GM21447 (cell line): ENCODE data around the gene MICB.
"Not testable (repeated sequence)": the region's sequence is repeated elsewhere in the genome, so short reads cannot be mapped to it uniquely, and the experiment has no call there.

Experiments
- ATAC-seq: cut with Tn5 transposase; IDR thresholded peaks from one replicate; pipeline ENCODE4 v1.9.1; 2021; ENCODE audit not compliant: unreplicated experiment

The MICB gene

GRCh38 chr6:31497531-31498476, at the start of gene MICB:
TSS of gene MICB (plus strand) at chr6:31498145. CDS start at chr6:31498194, 49 bp downstream.
- peak; percentile 48 for ATAC-seq

GRCh38 chr6:31450751-31451150, 47.2 kb upstream of the MICB start:
- no peak for ATAC-seq

- no peak for ATAC-seq
These were observed 45.1 kb upstream of the MICB start for GRCh38 chr6:31452859-31453258.

GRCh38 chr6:31453259-31453658, 44.7 kb upstream of the MICB start:
- ATAC-seq: no peak

- ATAC-seq: not testable (repeated sequence)
These were observed 38.1 kb upstream of the MICB start for GRCh38 chr6:31459864-31460263.

GRCh38 chr6:31460361-31461025, 37.5 kb upstream of the MICB start:
- ATAC-seq: no peak

GRCh38 chr6:31462026-31462963, 35.6 kb upstream of the MICB start:
- no peak for ATAC-seq

- peak; percentile 90 for ATAC-seq
These were observed 34.7 kb upstream of the MICB start for GRCh38 chr6:31462964-31463870.

- no peak for ATAC-seq
These were observed 33.4 kb upstream of the MICB start for GRCh38 chr6:31464252-31465184.

- no peak for ATAC-seq
These were observed 32.8 kb upstream of the MICB start for GRCh38 chr6:31465185-31465536.

GRCh38 chr6:31465718-31466117, 32.2 kb upstream of the MICB start:
- ATAC-seq: no peak

- no peak for ATAC-seq
These were observed 31.5 kb upstream of the MICB start for GRCh38 chr6:31466466-31466865.

GRCh38 chr6:31467151-31467550, 30.8 kb upstream of the MICB start:
- ATAC-seq: no peak

- no peak for ATAC-seq
These were observed 29.6 kb upstream of the MICB start for GRCh38 chr6:31468311-31468710.

- no peak for ATAC-seq
These were observed 27.1 kb upstream of the MICB start for GRCh38 chr6:31470801-31471200.

GRCh38 chr6:31471711-31472110, 26.2 kb upstream of the MICB start:
- no peak for ATAC-seq

- ATAC-seq: no peak
These were observed 25.7 kb upstream of the MICB start for GRCh38 chr6:31472259-31472658.

GRCh38 chr6:31473244-31473643, 24.7 kb upstream of the MICB start:
- ATAC-seq: no peak
